Keratinocyte (primary cell): ENCODE results near the gene KCNT2. TPM values are rescaled to one million over a fixed set of nuclear protein-coding genes. Genes with fewer than 3 reads are reported as not detected.
"Not testable (repeated sequence)": the region's sequence is repeated elsewhere in the genome, so short reads cannot be mapped to it uniquely, and the experiment has no call there.

Source experiments
- DNase-seq: peaks from one replicate; pipeline ENCODE4 v3.0.0-alpha.2; 2011; ENCODE audit warnings: low read depth, missing footprints, low spot score
- FAIRE-seq: peaks from 2 replicates; lab custom pipeline; 2011; peaks lifted over from hg19 to GRCh38; lab: Jason Lieb, UNC
- H2AFZ ChIP-seq: 2 replicates; pipeline ENCODE4 v1.6.0; 2012; ENCODE audit warnings: low read length, control low read depth, inconsistent platforms; ENCODE audit not compliant: control insufficient read depth
- H3K27ac ChIP-seq: 2 replicates; pipeline ENCODE4 v1.5.1; 2011; ENCODE audit warnings: low read length; ENCODE audit not compliant: control insufficient read depth, insufficient read depth
- H3K27me3 ChIP-seq: 3 replicates; pipeline ENCODE4 v1.6.0; 2011; ENCODE audit warnings: low read length; ENCODE audit not compliant: control insufficient read depth, insufficient read depth; ENCODE audit errors: extremely low read depth
- H3K36me3 ChIP-seq, 2 experiments: 2 replicates in 1 of 2; 3 replicates in 1 of 2; pipeline ENCODE4 v1.5.1; 2011; ENCODE audit warnings: low read length in 2 of 2, mild to moderate bottlenecking in 1 of 2; ENCODE audit not compliant: control insufficient read depth in 2 of 2, insufficient read depth in 2 of 2; ENCODE audit errors: extremely low read depth in 1 of 2
- H3K4me1 ChIP-seq: 3 replicates; pipeline ENCODE4 v1.5.1; 2011; ENCODE audit warnings: low read length; ENCODE audit not compliant: control insufficient read depth, insufficient read depth; ENCODE audit errors: extremely low read depth
- H3K4me2 ChIP-seq: 3 replicates; pipeline ENCODE4 v1.6.0; 2011; ENCODE audit warnings: low read depth, low read length; ENCODE audit not compliant: control insufficient read depth, insufficient read depth; ENCODE audit errors: extremely low read depth
- H3K4me3 ChIP-seq, 3 experiments: fragments of 200-600 bp in 1 of 3; sonication (generic) in 1 of 3; 2 replicates in 2 of 3; 3 replicates in 1 of 3; pipeline ENCODE4 v1.5.1; 2011 to 2016; ENCODE audit warnings: low read length in 3 of 3, mild to moderate bottlenecking in 3 of 3, control low read depth in 2 of 3, inconsistent platforms in 1 of 3, low read depth in 1 of 3, mixed read lengths in 1 of 3, mixed run types in 1 of 3, moderate library complexity in 1 of 3; ENCODE audit not compliant: control insufficient read depth in 2 of 3, insufficient read depth in 2 of 3; ENCODE audit errors: extremely low read depth in 1 of 3
- H3K79me2 ChIP-seq: 2 replicates; pipeline ENCODE4 v1.6.0; 2012; ENCODE audit warnings: low read length; ENCODE audit not compliant: control insufficient read depth, insufficient read depth
- H3K9ac ChIP-seq: 3 replicates; pipeline ENCODE4 v1.6.0; 2011; ENCODE audit warnings: low read length; ENCODE audit not compliant: control insufficient read depth, insufficient read depth; ENCODE audit errors: extremely low read depth
- H3K9me1 ChIP-seq: 3 replicates; pipeline ENCODE4 v1.6.0; 2011; ENCODE audit warnings: low read length; ENCODE audit not compliant: control insufficient read depth, insufficient read depth; ENCODE audit errors: extremely low read depth
- H3K9me3 ChIP-seq: 2 replicates; pipeline ENCODE4 v1.5.1; 2012; ENCODE audit warnings: low read depth, low read length; ENCODE audit not compliant: control insufficient read depth
- H4K20me1 ChIP-seq: 3 replicates; pipeline ENCODE4 v1.6.0; 2011; ENCODE audit warnings: low read length; ENCODE audit not compliant: control insufficient read depth, insufficient read depth; ENCODE audit errors: extremely low read depth
- EZH2 ChIP-seq: IDR thresholded peaks from one replicate; pipeline ENCODE4 v1.6.1; 2012; ENCODE audit warnings: inconsistent platforms, mild to moderate bottlenecking, low read length, moderate library complexity
- dilution Hi-C: fragments of 300-500 bp; cut with MboI; formaldehyde crosslinking; loops from one replicate; pipeline ENCODE4 v1.7.0; 2020; ENCODE audit warnings: low sequenced_read_pairs; ENCODE audit not compliant: extremely low pct_ligation_motif_present
- polyA plus RNA-seq, 5 experiments: library from polyadenylated mRNA; depleted of rRNA in 3 of 5; stranded (reverse) in 3 of 5; stranded (forward) in 1 of 5; unstranded in 1 of 5; fragments of >200 nt; gene quantifications; 1 replicate in 1 of 5; 2 replicates in 3 of 5; 3 replicates in 1 of 5; pipeline versions ENCODE4 v1.2.1 to v1.2.3, GENCODE V29; 2011 to 2012; ENCODE audit warnings: missing spikeins in 2 of 5, low read depth in 1 of 5, low replicate concordance in 1 of 5
- TF ChIP-seq, protein P1 (sequence below), 3 experiments: IDR thresholded peaks in 1 of 3; conservative IDR thresholded peaks in 1 of 3; optimal IDR thresholded peaks in 1 of 3; 2 replicates in 2 of 3; 3 replicates in 1 of 3; pipeline versions ENCODE3 to v1.5.1; 2011; ENCODE audit warnings: low read length in 3 of 3, mild to moderate bottlenecking in 3 of 3, moderate library complexity in 2 of 3, control low read depth in 1 of 3, inconsistent platforms in 1 of 3; ENCODE audit not compliant: insufficient read depth in 2 of 3; ENCODE audit errors: extremely low read depth in 1 of 3

Gene KCNT2
- polyA plus RNA-seq, 1 donor (not counting 4 experiments of a cell fraction or from before 2014, with no cell fraction given) = not detected

DNA sequence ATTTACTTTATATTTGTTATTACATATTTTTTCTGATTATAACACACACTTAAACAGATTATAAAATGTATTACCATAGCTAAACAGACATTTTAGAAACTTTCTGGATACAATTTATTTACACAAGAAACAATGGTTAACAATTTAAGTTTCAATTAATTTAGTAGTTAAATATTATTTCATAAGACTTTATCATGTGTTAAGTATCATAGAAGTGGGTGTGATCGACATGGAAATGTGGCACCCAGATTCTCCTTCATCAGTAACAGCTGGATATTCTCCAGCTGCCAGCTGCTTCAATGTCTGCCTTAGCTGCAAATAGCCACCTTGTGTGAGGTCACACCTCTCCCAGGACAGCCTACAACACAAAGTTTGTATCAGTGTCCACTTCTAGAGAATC is 97.8 kb downstream of the KCNT2 start:
- Histone ChIP-seq H3K9me1 (no peaks in the 10 kb centered on the region), H4K20me1 (no peaks in the 10 kb centered on the region), H2AFZ (no peak overlapping the region), H3K27me3 (no peaks in the 10 kb centered on the region), H3K4me2 (no peak overlapping the region), H3K36me3 (no peaks in the 10 kb centered on the region), H3K9ac (no peak overlapping the region), H3K9me3 (no peaks in the 10 kb centered on the region), H3K4me3 (no peak overlapping the region), H3K27ac (no peak overlapping the region), H3K4me1 (no peaks in the 10 kb centered on the region), H3K79me2 (no peaks in the 10 kb centered on the region)
- FAIRE-seq (no peak), DNase-seq (no peak)
- dilution Hi-C loops = no loop called here
- no peak for TF ChIP-seq EZH2
- TF ChIP-seq, protein P1, sequence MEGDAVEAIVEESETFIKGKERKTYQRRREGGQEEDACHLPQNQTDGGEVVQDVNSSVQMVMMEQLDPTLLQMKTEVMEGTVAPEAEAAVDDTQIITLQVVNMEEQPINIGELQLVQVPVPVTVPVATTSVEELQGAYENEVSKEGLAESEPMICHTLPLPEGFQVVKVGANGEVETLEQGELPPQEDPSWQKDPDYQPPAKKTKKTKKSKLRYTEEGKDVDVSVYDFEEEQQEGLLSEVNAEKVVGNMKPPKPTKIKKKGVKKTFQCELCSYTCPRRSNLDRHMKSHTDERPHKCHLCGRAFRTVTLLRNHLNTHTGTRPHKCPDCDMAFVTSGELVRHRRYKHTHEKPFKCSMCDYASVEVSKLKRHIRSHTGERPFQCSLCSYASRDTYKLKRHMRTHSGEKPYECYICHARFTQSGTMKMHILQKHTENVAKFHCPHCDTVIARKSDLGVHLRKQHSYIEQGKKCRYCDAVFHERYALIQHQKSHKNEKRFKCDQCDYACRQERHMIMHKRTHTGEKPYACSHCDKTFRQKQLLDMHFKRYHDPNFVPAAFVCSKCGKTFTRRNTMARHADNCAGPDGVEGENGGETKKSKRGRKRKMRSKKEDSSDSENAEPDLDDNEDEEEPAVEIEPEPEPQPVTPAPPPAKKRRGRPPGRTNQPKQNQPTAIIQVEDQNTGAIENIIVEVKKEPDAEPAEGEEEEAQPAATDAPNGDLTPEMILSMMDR (optimal IDR thresholded peaks at IDR 0.05 in 1 of 3, IDR thresholded peaks at IDR 0.05 in 1 of 3, conservative IDR thresholded peaks at IDR 0.05 in 1 of 3; ENCODE audit: extremely low read depth in 1 of 3, insufficient read depth in 2 of 3, low read length in 3 of 3) = no peak

DNA sequence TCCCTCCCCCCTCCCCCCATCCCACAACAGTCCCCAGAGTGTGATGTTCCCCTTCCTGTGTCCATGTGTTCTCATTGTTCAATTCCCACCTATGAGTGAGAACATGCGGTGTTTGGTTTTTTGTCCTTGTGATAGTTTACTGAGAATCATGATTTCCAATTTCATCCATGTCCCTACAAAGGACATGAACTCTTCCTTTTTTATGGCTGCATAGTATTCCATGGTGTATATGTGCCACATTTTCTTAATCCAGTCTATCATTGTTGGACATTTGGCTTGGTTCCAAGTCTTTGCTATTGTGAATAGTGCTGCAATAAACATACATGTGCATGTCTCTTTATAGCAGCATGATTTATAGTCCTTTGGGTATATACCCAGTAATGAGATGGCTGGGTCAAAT is 104.0 kb downstream of the KCNT2 start:
- H3K9me3 ChIP-seq, dilution Hi-C loops: not testable (repeated sequence)

DNA sequence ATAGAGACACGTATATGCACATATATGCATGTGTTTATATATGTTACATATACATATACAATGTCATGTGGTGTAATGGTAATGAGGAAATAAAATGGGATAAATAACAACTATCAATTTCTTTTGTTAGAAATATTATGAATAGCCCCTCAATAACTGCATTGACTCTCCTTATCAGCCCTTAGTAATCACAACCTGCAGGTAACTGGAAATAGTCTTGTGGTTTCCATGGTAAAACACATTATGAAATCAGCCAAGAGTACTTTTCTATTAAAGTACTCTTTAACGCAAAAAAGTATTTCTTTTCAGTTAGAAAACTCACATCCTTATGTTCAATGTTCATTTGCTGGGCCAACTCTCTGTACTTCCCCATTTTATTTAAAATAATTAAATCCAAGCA is 105.8 kb downstream of the KCNT2 start:
- no peaks in the 10 kb centered on the region for H3K36me3 ChIP-seq
- H3K4me1 ChIP-seq = no peaks in the 10 kb centered on the region
- no peak overlapping the region for H3K27ac ChIP-seq
- no peaks in the 10 kb centered on the region for H3K9me1 ChIP-seq
- H3K27me3 ChIP-seq = no peaks in the 10 kb centered on the region
- no peak for FAIRE-seq
- no peak overlapping the region for H2AFZ ChIP-seq
- no peak for TF ChIP-seq EZH2
- TF ChIP-seq, protein P1 (optimal IDR thresholded peaks at IDR 0.05 in 1 of 3, IDR thresholded peaks at IDR 0.05 in 1 of 3, conservative IDR thresholded peaks at IDR 0.05 in 1 of 3; ENCODE audit: extremely low read depth in 1 of 3, insufficient read depth in 2 of 3, low read length in 3 of 3) = no peak
- no peak overlapping the region for H3K4me3 ChIP-seq
- no peaks in the 10 kb centered on the region for H3K9me3 ChIP-seq
- no peak for DNase-seq
- dilution Hi-C loops = no loop called here
- H4K20me1 ChIP-seq = no peaks in the 10 kb centered on the region
- no peak overlapping the region for H3K4me2 ChIP-seq
- H3K79me2 ChIP-seq = no peaks in the 10 kb centered on the region
- no peak overlapping the region for H3K9ac ChIP-seq

More for the DNA sequence above, 104.0 kb downstream of the KCNT2 start:
- not testable (repeated sequence) for H3K27me3 ChIP-seq, H2AFZ ChIP-seq, H3K36me3 ChIP-seq, H3K9ac ChIP-seq, H4K20me1 ChIP-seq, FAIRE-seq, DNase-seq, H3K4me3 ChIP-seq, H3K9me1 ChIP-seq, H3K4me2 ChIP-seq, H3K79me2 ChIP-seq, H3K4me1 ChIP-seq, H3K27ac ChIP-seq
